WERI-Rb-1 (cell line): ENCODE data around the gene BACH1.
"Not testable (repeated sequence)": the region's sequence is repeated elsewhere in the genome, so short reads cannot be mapped to it uniquely, and the experiment has no call there.

ENCODE experiments used
- DNase-seq: peaks from one replicate; pipeline ENCODE4 v3.0.0-alpha.2; 2020
- H3K27ac ChIP-seq: fragments of 250-450 bp; sonication (Bioruptor Pico); 2 replicates; pipeline ENCODE4 v1.5.1; 2020; ENCODE audit warnings: mild to moderate bottlenecking, moderate library complexity
- H3K27me3 ChIP-seq: fragments of 250-450 bp; sonication (Bioruptor Pico); 2 replicates; pipeline ENCODE4 v1.5.1; 2021; ENCODE audit warnings: mild to moderate bottlenecking, low read depth, moderate library complexity; ENCODE audit not compliant: insufficient read depth, severe bottlenecking
- H3K36me3 ChIP-seq: fragments of 250-450 bp; sonication (Bioruptor Pico); 2 replicates; pipeline ENCODE4 v1.5.1; 2020; ENCODE audit warnings: mild to moderate bottlenecking, moderate library complexity
- H3K4me3 ChIP-seq: 2 replicates; pipeline ENCODE4 v1.5.1; 2011; ENCODE audit warnings: low read depth, mild to moderate bottlenecking, control low read depth, low read length
- H3K9me3 ChIP-seq: fragments of 250-450 bp; sonication (Bioruptor Pico); 2 replicates; pipeline ENCODE4 v1.5.1; 2021; ENCODE audit warnings: mild to moderate bottlenecking, moderate library complexity; ENCODE audit not compliant: severe bottlenecking
- CTCF ChIP-seq: IDR thresholded peaks from 2 replicates; pipeline ENCODE4 v1.5.1; 2011; ENCODE audit warnings: low read depth, mild to moderate bottlenecking, control low read depth, inconsistent platforms, low read length

BACH1 gene

GRCh38 chr21:29298348-29299045 is at the start of gene BACH1:
Gene BACH1, plus strand, starts transcription at chr21:29298922. Its CDS starts 22,359 bp downstream, at chr21:29321281.
- H3K4me3 ChIP-seq: peak within 1 kb of the TSS; percentile 97
- peak; percentile 92 for DNase-seq
- no peaks in the 10 kb centered on the region for H3K27me3 ChIP-seq
- H3K36me3 ChIP-seq: peaks cover 5% of the 10 kb centered on the region; the same call in 1 of the 2 replicates
- peaks cover 6% of the 10 kb centered on the region for H3K9me3 ChIP-seq
- peak; percentile 60 for TF ChIP-seq CTCF
- H3K27ac ChIP-seq: peak within 1 kb of the TSS; percentile 93

- DNase-seq, H3K36me3 ChIP-seq, H3K4me3 ChIP-seq, H3K27me3 ChIP-seq, H3K27ac ChIP-seq: not testable (repeated sequence)
- H3K9me3 ChIP-seq: peaks cover 14% of the 10 kb centered on the region
Observed at GRCh38 chr21:29249289-29249688, 49.4 kb upstream of the BACH1 start.

- TF ChIP-seq CTCF: no peak
- no peak for DNase-seq
- H3K27ac ChIP-seq: no peak overlapping the region
Observed at GRCh38 chr21:29250636-29251035, 48.1 kb upstream of the BACH1 start.

GRCh38 chr21:29253861-29254260 is 44.9 kb upstream of the BACH1 start:
- not testable (repeated sequence) for DNase-seq, H3K27ac ChIP-seq, H3K4me3 ChIP-seq, H3K36me3 ChIP-seq, H3K27me3 ChIP-seq
- peaks cover 24% of the 10 kb centered on the region for H3K9me3 ChIP-seq

More at GRCh38 chr21:29250636-29251035, 48.1 kb upstream of the BACH1 start:
- Histone ChIP-seq H3K27me3 (no peaks in the 10 kb centered on the region), H3K9me3 (peaks cover 24% of the 10 kb centered on the region), H3K36me3 (no peaks in the 10 kb centered on the region), H3K4me3 (no peak overlapping the region)

GRCh38 chr21:29254550-29254949 is 44.2 kb upstream of the BACH1 start:
- Histone ChIP-seq H3K27ac (no peak overlapping the region), H3K4me3 (no peak overlapping the region), H3K9me3 (peaks cover 21% of the 10 kb centered on the region), H3K36me3 (no peaks in the 10 kb centered on the region), H3K27me3 (no peaks in the 10 kb centered on the region)
- no peak for DNase-seq
- no peak for TF ChIP-seq CTCF

GRCh38 chr21:29256126-29256910 is 42.4 kb upstream of the BACH1 start:
- H3K4me3 ChIP-seq: no peak overlapping the region
- H3K27me3 ChIP-seq: no peaks in the 10 kb centered on the region
- peaks cover 21% of the 10 kb centered on the region for H3K9me3 ChIP-seq
- no peak for DNase-seq
- TF ChIP-seq CTCF: no peak
- H3K36me3 ChIP-seq: no peaks in the 10 kb centered on the region
- no peak overlapping the region for H3K27ac ChIP-seq
